Measurements from ENCODE around the gene POLR2H. TPM values are rescaled to one million over a fixed set of nuclear protein-coding genes. Genes with fewer than 3 reads are reported as not detected.

Gene POLR2H
- total and polyA plus RNA-seq, 2 of the 4 experiments (the other 2 are of a cell fraction), result 47.7 to 130 TPM

GRCh38 chr3:184325715-184326369 is 35.7 kb upstream of the POLR2H start:
- CTCF ChIA-PET, result interaction anchor here (1.0 kb wide), 1 partner anchor 13 kb away, joined by 6 read pairs; no protein-coding TSS in a partner anchor
- Histone ChIP-seq H4K8ac (ENCODE audit: low read depth in 2 of 2, low read length in 2 of 2) (no peak overlapping the region), H2BK15ac (ENCODE audit: low read depth, low read length) (no peak overlapping the region), H2BK5ac (ENCODE audit: low read depth, low read length, poor library complexity, severe bottlenecking) (no peak overlapping the region), H3K4me3 (ENCODE audit: insufficient read depth, low read depth, low read length) (no peak overlapping the region), H3K14ac (replicated peaks; ENCODE audit: low read depth, low read length) (no peak overlapping the region), H3K9me1 (ENCODE audit: insufficient read depth, low read length) (peaks cover 22% of the 10 kb centered on the region; the same call in 1 of the 2 replicates), H3K4ac (ENCODE audit: low read depth, low read length) (no peak overlapping the region), H3K18ac (ENCODE audit: low read depth, low read length) (no peak overlapping the region), H3K9ac (ENCODE audit: low read depth, low read length) (no peak overlapping the region), H3K27ac (ENCODE audit: insufficient read depth, low read length) (no peak overlapping the region), H2BK20ac (ENCODE audit: low read depth, low read length) (no peak overlapping the region), H2AK5ac (ENCODE audit: low read depth, low read length) (no peak overlapping the region), H2BK120ac (ENCODE audit: low read depth, low read length) (no peak overlapping the region), H3K23ac (ENCODE audit: low read depth, low read length) (no peak overlapping the region), H3K56ac (ENCODE audit: extremely low read depth, insufficient read depth, low read length) (no peak overlapping the region), H3K27me3 (ENCODE audit: control insufficient read depth, insufficient read depth, low read length) (no peaks in the 10 kb centered on the region), H2AK9ac (replicated peaks; ENCODE audit: low read depth, low read length, poor library complexity) (no peak overlapping the region), H3K36me3 (ENCODE audit: control insufficient read depth, insufficient read depth, low read length) (peaks cover 85% of the 10 kb centered on the region), H3K4me1 (ENCODE audit: control insufficient read depth, insufficient read depth, low read length) (no peaks in the 10 kb centered on the region), H2AFZ (replicated peaks; ENCODE audit: low read length, poor library complexity) (peak overlapping the region; percentile 6), H3K4me2 (ENCODE audit: low read depth, low read length) (no peak overlapping the region), H3K79me1 (ENCODE audit: low read depth in 1 of 2, low read length in 2 of 2) (peaks cover 40 to 78% of the 10 kb centered on the region in 2 experiments), H3K9me3 (ENCODE audit: control insufficient read depth, insufficient read depth, low read length) (no peaks in the 10 kb centered on the region), H4K91ac (ENCODE audit: insufficient read depth, low read depth, low read length) (no peak overlapping the region), H4K20me1 (ENCODE audit: insufficient read depth, low read length) (peaks cover 71% of the 10 kb centered on the region), H4K5ac (ENCODE audit: low read depth, low read length) (no peak overlapping the region)
- in situ Hi-C loops (cut with MboI; ENCODE audit: low sequenced_read_pairs), result no loop called here
- TF ChIP-seq FOS (IDR thresholded peaks at IDR 0.05; ENCODE audit: low read depth, low read length), result no peak
- TF ChIP-seq ELK1 (IDR thresholded peaks at IDR 0.05; ENCODE audit: borderline replicate concordance, low read depth, low read length), result no peak
- no peak for TF ChIP-seq BHLHE40 (IDR thresholded peaks at IDR 0.05; ENCODE audit: low read depth, low read length)
- no peak for TF ChIP-seq CHD1 (IDR thresholded peaks at IDR 0.05; ENCODE audit: low read depth, low read length)
- TF ChIP-seq POLR2A (IDR thresholded peaks at IDR 0.05; ENCODE audit: low read depth, low read length), result no peak
- TF ChIP-seq RCOR1 (IDR thresholded peaks at IDR 0.05; ENCODE audit: insufficient replicate concordance, low read length), result no peak
- TF ChIP-seq RAD21 (IDR thresholded peaks at IDR 0.05; ENCODE audit: low read length), result no peak
- TF ChIP-seq USF2 (IDR thresholded peaks at IDR 0.05; ENCODE audit: low read depth, low read length), result no peak
- no peak for TF ChIP-seq RFX5 (IDR thresholded peaks at IDR 0.05; ENCODE audit: low read depth, low read length)
- no peak for TF ChIP-seq MAFK (IDR thresholded peaks at IDR 0.05; ENCODE audit: low read depth, low read length)
- no peak for TF ChIP-seq CEBPB (IDR thresholded peaks at IDR 0.05; ENCODE audit: low read depth, low read length)
- no peak for TF ChIP-seq MAZ (IDR thresholded peaks at IDR 0.05; ENCODE audit: borderline replicate concordance, low read depth, low read length)
- no peak for TF ChIP-seq MXI1 (IDR thresholded peaks at IDR 0.05; ENCODE audit: borderline replicate concordance, low read depth, low read length)
- no peak for ATAC-seq (ENCODE audit: low read depth)
- WGBS, 2 experiments (ENCODE audit: extremely low coverage in 2 of 2, insufficient read length in 1 of 2), result no CpG with 5 or more reads among the region's 6 CpGs
- intact Hi-C loops (cut with micrococcal nuclease), result no loop called here
- BruUV-seq (replicated peaks), result no TSS peak
- DNase-seq, result no peak
- POLR2A ChIA-PET (ENCODE audit: unreplicated experiment), result no interaction called here
- dilution Hi-C loops (cut with HindIII; ENCODE audit: low sequenced_read_pairs, unreplicated experiment), result no loop called here

Data from IMR-90 (cell line).